HG02759 (cell line): ENCODE data around the gene ADPRHL1.

ENCODE experiments used
- ATAC-seq: cut with Tn5 transposase; IDR thresholded peaks from one replicate; pipeline ENCODE4 v1.9.1; 2021; ENCODE audit warnings: mild to moderate bottlenecking, moderate library complexity; ENCODE audit not compliant: unreplicated experiment

ADPRHL1 gene

DNA sequence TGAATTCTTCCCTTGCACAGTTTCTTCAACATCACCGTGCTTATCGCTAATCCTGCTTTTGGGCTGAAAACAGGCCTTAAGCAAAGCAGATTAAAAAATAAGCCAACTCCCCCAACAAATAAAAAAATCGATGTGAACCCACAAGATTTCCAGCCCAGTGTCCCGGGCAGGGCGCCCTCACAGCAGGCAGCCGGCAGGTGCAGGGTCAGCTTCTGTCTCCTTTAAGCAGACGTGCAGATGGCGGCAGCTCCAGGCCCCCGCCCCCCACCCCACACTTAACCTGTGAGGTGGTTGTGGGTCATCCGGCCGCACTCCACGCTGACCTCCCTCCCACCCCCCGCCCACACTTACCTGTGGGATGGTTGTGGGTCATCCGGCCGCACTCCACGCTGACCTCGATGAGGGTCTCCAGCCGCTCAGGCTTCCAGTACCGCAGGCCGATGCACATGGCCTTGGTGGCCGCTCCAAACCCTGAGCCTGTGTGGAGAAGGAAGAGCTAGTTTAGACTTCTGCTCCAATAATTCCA, 19.8 kb downstream of the ADPRHL1 start:
- ATAC-seq = no peak

DNA sequence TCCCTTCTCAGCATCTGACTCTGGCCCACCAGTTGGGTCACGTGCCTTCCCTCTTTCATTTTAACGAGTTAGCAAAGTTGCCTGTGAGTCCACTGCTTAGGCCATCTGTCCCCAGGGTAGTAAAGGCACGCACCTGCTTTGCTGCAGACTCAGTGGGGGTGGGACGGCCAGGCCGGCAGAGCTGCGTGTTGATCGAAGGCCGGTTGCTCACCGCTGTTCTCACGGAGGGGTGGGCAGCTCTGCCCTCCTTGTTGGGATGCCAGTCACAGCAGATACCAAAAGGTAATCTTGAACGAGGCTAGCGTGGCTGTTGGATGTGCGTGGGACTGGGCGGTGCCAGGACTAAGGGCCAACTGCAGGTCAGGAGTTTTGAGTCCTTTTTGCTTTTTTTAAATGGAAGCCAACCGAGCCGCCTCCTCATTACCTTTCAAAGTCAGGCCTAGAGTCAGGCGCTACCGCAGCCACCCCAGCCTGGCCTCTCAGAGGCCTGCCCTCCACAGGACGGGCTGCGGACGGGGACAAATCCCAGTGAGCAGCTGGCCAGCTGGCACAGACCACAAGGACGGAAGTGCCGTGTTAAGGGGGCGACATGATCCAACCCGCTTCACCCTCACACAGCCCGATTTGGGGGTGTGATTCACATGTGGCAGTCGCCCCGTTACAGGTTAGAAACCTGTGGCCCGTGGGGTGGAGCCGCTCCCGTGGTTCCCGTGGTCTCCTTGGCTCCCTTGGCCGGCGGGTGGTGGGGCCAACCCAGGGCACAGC, 20.6 kb downstream of the ADPRHL1 start:
- no peak for ATAC-seq

DNA sequence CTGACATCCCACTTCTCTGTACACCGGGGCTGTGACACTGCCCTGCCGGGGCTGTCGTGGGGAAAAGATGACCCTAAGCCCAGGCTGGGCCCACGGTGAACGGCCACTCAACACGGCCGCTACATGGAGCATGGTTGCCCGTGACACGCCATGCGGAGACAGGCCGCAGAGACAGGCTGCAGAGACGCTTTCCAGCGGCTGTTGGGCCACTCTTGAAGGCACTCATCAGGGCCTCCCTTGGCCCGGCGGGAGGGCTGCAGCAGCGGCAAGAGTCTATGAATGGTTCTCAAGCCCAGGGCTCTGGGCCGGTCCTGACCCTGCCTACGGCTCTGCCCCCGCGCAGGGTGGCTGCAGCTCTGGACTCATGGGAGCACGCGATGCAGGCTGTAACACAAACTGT, 22.1 kb downstream of the ADPRHL1 start:
- ATAC-seq = no peak

DNA sequence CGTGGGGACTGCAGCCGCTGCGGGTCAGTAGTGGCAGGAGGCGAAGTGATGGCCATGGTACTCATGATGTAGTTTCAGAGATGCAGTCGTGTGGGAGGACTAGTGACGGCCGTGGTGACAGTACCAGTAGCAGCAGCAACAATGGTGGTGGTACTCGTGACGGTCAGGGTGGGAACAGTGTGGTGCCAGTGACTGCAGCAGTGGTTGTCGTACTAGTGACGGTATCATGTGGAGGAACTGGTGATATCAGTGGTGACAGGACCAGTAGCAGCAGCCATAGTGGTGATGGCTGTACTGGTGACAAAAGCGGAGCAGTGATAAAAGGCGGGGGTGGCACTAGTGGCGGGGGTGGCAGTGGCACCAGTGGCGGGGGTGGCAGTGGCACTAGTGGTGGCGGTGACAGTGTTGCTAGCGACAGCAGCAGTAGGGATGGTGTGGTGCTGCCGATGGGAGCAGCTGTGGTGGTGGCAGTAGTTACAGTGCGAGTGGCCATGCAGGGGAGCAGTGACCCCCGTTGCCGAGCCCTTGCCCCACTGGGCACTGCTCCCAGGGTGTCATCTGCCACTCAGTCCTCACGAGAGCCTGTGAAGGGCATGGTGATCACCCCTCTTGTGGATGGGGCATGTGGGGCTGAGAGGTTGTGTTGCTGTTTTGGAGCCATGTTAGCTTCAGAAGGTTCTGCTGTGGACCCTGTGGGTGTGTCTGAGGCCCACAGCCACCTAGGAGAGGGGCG, 22.7 kb downstream of the ADPRHL1 start:
- no peak for ATAC-seq

DNA sequence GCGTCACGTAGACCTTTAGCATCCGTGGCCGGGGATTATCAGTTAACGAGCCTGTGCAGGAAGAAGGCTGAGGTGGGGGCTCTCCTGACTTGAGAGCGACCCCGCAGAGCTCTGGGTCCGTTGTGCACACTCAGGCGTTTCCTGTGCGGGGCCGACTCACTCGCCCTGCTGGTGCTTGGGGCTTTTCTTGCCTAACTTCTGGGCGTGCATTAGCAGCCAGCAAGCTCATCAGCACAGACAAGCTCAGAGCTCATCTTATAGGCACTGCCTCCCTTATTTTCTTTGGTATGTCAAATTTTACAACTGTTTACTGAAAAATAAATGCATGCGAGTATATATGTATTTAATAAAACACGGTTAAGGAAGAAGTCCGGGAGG, 23.7 kb downstream of the ADPRHL1 start:
- no peak for ATAC-seq

DNA sequence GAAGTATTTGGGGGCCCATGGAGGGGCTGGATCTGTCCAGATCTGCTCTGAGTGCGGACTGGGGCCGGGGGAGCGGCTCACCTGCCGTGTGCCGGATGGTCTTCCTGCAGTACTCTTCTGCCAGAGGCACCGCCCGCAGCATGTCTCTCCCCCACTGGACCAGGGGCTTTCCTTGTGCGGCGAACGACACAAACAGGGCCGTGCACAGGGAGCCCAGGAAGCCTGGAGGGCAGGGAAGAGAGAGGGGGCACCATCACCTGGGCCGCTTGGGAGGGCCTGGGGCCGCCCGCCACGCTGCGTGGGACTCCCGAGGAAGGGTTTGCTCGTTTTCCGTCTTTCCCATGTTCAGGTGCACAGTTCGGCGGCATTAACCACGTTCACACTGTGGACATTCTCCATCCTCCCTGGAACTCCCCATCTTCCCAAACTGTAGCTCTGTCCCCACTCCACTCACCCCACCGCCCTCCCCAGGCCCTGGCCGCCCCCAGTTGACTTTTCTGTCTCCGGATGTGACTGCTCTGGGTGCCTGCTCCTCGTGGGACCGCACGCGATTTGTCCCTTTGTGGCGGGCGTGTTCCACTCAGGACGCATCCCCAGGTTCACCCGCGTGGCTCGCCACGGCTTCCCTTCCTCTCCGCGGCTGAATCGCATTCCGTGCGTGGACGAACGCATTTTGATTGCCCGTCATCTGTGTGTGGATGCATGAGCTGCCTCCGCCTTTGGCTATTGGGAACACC, 24.2 kb downstream of the ADPRHL1 start:
- no peak for ATAC-seq

DNA sequence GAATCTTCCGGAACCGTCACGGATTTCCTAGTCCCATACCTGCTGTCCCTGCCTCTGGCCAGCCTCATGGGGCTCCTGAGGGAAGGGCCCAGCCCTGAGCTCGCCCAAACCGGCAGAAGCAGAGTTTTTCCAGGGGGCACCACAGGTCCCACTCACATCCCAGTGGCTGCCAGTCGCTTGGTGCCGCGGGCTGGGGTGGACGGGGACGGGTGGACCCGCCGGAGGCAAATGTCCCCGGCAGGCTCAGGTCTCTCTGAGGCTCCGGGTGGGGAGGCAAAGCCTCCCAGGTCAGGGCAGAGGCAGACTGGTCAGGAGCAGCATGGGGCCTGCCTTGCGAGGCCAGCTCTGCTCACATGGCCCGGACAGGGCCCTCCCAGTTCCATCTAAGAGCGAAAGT, 24.8 kb downstream of the ADPRHL1 start:
- no peak for ATAC-seq

DNA sequence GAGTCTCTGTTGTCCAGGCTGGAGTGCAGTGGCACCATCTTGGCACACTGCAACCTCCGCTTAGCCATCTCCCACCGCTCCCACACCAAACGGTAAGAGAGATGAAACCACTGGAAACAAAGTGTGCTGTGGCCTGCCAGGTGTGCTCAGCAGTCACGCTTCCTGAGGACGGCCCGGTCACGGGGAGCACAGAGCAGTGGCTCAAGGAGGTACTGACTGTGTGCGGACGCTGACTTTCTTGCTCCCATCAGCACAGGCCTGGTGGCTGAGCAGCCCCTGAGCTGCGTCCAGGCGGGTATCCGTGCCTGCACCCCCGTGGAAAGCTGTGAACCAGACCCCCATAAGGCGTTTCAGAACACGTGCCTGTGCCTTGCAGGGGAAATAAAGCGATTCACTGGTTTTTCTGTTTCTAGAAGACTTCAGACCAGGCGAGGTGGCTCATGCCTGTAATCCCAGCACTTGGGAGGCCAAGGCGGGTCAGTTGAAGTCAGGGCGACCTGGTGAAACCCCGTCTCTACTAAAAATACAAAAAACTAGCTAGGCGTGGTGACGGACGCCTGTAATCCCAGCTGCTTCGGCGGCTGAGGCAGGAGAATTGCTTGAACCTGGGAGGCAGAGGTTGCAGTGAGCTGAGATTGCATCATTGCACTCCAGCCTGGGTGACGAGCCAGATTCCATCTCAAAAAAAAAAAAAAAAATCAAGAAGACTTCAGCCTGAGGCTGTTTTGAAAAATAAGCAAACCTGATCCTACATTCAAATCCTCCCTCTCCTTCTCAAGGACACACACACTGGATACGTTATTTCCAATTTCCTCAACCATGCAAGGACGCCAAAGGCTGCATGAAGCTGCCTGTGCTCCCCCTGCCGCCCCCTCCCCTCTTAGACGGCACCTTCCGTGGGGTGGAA, 25.5 kb downstream of the ADPRHL1 start:
- no peak for ATAC-seq

DNA sequence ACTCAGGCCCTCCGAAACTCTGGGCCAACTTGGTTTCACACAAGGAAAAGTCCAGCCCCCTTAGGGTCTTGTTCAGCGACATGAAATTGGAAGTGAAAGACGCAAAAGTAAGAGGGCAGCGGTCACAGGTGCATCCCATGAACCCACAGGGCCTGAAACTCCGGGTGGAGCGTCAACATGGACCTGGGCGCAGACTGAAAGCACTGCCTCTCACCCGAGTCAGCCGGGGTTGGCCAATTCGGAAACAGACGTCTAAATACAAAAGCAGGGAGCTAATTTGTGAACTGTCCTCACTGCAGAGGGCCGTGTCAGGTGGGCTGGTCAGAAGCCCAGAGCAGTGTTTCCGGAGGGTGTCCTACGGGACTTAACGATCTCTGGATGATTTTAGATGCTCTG, 26.7 kb downstream of the ADPRHL1 start:
- no peak for ATAC-seq

DNA sequence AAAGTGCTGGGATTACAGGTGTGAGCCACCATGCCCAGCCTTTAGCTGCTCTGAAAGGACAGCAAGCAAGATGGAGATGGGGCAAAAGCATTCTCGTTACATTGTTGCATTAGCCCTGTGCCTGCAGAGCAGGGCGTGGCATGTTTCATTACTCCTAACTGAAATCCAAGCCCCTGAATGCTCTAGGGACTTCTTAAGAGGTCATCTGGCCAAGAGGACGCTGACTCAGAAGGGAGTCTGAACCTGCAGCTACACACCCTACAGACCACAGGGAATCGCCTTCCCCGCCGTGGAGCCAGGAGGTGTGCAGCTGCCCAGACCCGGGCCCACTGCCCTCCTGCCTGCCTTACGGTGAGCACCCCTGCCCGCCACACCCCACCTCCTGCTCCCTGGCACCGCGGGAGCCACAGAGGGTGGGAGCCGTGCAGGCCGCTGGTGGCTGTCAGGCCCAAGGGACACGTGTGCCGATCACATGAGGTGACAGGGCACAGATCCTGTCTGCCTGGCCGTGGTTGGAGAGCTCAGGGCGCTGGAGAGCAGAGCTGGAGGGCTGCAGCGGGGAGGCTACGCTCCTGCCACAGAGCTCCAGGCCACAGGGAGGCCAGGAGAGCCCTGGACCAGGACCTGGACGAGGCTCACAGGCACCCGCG, 27.2 kb downstream of the ADPRHL1 start:
- no peak for ATAC-seq

DNA sequence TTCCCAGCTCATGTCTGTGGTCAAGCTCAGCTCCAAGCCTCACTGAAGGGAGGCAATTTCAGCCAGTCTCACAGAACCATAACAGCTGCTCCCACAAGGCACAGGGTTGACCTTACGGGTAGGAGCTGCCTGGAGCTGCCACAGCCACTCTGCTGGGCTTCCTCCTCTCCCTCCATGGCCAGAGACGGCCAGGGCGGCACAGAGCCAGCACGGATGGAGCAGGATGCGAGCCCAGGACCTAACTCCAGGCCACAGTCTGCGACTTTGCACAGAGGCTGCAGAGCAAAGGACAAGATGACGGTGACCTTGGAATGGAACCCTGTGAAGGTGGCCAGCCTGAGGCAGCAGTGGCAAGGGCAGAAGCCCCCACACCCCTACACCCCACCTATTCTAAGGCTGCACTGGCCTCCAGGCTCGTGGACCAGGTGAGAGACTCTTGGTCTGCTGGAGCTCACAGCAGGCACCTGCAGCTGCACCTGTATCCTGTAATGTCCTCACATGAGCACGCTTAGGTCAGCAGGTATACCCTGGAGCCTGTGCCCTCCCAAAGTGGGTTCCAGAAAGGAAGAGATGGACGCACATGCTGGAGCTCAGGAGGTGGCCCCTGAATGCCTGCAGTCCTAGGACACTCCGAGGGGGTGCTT, 29.6 kb downstream of the ADPRHL1 start:
- no peak for ATAC-seq

DNA sequence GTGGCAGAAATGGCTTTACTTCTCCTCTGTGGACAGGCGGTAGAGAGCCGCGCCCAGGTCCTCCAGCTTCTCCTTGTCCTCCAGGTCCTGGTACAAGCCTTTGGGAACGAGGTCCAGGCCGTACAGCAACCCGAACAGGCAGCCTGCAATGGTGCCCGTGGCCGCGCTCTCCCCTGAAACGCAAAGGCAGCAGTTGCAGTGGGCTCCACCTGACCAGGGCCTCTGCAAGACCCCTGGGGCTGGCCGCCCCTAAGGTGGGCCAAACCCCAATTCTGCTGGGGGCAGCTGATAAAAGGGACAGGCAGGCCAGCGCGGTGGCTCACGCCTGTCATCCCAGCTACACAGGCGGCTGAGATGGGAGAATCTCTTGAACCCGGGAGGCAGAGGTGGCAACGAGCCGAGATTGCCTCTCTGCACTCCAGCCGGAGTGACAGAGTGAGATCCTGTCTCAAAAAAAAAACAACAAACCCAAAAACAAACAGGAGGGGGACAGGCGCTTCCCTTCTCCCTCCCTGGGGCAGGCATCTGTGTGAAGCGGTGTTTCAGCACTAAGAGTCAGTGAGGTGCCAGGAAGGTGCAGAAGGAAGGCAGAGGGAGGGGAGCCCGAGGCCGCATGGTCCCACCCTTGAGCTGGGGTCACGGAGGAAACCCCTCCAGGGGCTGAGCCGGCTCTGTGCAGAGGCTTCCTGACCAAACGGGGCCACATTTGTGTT, 30.3 kb downstream of the ADPRHL1 start:
- ATAC-seq = no peak

DNA sequence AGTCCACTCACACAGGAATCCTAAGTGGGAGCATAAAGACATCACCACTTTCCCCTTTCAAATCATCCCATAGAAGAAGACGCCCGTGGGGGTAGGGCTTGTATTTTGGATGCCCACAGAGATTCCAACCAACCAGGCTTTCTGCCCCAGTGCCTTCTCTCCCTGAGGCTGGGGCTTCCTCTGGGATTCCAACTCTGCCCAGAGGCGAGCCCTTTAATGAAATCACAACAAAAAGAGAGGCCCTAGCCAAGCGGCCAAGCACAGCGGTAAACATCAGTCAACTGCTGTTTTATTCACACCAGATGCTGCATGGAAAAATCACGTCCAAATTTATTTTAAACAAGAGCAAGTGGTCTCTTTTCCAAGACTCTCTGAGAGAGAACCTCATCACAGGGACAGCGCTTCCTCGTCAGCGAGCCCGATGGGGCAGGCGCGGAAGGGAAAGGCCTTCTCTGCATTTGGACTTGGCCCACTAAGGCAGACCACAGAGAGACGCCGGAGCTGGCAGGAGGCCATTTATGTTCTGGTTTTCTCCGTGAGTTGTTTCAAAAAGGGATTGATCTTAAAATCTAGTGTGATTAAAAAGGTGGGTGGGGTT, 31.5 kb downstream of the ADPRHL1 start:
- ATAC-seq = no peak

DNA sequence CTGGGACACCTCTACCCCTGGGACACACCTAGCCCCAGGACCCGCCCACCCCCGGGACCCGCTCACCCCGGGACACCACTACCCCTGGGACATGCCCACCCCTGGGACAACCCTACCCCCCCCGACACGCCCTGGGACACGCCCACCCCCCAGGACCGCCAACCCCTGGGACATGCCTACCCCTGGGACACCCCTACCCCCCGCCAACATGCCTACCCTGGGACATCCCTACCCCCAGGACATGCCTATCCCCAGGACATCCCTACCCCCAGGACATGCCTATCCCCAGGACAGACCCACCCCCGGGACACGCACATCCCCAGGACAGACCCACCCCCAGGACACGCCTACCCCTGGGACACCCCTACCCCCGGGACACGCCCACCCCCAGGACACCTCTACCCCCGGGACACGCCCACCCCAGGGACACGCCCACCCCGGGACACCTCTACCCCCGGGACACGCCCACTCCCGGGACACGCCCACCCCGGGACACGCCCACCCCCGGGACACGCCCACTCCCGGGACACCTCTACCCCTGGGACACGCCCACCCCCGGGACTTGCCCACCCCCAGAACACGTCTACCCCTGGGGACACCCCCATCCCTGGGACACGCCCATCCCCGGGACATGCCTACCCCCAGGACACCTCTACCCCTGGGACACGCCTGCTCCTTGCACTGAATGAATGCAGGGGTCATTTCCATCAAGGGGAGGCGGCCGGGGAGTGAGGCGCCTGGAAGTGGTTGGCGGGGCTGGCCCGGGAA, 32.3 kb downstream of the ADPRHL1 start:
- no peak for ATAC-seq

DNA sequence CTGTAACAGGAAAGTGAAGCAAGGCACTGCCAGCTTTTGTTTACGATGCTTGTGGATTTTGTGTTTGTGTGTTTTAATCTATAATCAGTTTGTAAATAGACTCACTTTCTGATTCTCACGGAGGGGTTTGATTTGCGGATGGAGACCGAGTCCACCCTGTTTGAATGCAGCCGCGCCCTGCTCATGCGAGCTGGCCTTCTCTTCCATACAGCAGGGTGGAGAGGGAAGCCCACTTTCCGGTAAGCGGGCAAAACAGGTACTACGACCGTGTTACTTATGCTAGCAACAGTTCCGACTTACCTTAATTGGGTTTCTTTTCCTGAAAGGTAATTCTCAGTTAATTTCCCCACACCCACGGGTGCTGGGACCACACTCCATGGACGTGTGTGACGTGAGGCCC, 33.1 kb downstream of the ADPRHL1 start:
- ATAC-seq = no peak

DNA sequence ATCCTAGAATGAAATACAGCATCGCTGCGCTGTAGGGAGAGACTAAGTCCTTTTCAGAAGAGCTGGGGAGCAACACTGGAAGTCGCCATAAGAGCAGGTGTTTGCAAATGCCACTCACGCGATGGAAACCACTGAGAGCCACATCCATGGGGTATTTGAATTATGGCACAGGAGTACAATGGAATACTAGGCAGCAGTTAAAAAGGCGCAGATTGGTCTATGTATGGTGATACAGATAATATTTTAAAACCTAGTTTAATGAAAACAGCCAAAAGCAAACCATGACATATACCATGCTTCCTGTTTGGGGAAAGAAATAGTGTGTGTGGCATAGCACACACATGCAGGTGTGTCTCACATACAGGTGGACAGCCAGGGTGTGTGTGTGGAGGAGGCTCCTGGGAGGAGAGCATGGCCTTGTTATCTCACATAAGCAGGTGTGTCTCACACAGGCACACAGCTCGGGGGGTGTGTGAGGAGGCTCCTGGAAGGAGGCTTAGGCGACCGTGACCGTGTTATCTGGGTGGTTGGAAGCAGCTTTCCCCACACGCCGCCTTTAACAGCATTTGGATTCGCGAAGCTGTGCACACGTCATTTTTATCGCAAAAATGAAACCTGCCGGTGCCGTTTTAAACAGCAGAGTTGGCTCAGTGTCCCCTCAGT, 33.6 kb downstream of the ADPRHL1 start:
- ATAC-seq = no peak

DNA sequence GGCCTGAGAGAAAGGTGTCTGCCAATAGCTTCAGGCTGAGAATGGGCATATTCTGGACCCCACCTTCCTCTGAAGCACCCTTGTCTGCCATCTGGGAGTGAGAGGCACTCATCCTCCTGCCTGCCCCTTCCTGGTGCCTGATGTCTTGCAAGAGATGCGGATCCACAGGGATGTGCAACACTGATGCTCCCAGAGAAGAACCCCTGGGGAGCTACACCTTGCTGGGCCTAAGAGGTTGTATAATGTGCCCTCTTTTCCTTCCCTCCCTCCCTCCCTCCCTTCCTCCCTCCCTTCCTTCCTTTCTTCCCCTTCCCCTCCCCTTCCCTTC, 34.6 kb downstream of the ADPRHL1 start:
- no peak for ATAC-seq
